NCI-H2227 (cell line): ENCODE measurements around the gene U2SURP.
"Not testable (repeated sequence)": the region's sequence is repeated elsewhere in the genome, so short reads cannot be mapped to it uniquely, and the experiment has no call there.

ENCODE experiments used
- DNase-seq: peaks from one replicate; lab custom pipeline; 2025; ENCODE audit not compliant: unreplicated experiment; lab: John Stamatoyannopoulos, UW

The U2SURP gene

DNA sequence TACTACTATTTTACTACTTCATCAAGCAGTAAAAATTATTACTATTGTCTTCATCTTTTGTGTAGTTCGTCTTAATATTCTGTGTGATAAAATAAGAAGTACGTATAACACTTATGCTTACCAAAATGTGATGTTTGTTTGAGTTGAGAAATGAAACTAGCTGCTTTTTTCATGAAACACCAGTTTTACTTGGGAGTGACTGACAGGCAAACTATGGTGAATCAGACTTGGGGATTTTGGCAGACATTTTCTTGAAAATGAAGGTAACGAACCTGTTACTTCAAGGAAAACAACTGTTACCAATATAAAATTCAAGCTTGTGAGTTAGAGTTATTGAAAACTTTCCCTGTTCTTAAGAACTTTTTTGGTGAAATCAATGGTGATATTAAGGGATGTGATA, 10.3 kb downstream of the U2SURP start:
- DNase-seq: no peak

DNA sequence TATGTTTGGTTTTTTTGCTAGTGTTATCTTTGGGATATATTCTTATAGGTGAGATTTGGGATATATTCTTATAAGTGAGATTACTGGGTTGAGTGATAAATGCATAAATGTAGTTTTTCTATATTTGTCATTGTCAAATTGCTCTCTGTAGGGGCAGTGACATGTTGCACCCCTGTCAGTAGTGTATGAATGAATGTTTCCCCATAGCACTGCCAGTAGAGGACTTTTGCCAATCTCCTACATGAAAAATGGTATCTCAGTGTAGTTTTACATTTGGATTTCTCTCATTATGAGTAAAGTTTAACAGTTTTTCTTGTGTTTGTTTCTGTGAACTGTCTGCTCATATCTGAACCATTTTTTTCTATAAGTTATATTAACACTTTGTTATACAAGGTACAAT, 13.6 kb downstream of the U2SURP start:
- no peak for DNase-seq

DNA sequence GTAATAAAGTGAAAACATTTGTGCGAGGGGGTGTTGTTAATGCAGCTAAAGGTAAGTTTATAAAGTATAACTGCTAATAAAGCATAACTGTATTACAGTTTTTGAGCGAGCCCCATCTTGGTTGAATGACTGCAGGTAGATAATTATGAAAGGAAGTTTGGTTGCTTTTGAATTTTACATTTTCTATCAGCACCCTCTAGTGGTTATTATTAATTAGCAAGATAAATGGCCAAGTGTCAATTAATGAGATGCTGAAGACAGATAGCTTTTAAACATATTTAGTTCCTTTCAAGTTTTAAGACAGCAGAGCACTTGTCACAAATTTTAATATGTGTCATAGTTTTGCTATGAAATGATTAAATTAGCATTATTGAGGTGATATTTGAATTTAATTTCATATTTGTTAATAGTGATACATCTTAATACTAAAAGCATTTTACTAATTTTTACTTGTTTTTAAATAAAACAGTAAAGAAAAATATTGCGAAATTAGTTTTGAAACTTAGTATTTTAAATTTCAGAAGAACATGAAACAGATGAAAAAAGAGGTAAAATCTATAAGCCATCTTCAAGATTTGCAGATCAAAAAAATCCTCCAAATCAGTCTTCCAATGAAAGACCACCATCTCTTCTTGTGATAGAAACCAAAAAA, 15.1 kb downstream of the U2SURP start:
- peak; percentile 1 for DNase-seq

DNA sequence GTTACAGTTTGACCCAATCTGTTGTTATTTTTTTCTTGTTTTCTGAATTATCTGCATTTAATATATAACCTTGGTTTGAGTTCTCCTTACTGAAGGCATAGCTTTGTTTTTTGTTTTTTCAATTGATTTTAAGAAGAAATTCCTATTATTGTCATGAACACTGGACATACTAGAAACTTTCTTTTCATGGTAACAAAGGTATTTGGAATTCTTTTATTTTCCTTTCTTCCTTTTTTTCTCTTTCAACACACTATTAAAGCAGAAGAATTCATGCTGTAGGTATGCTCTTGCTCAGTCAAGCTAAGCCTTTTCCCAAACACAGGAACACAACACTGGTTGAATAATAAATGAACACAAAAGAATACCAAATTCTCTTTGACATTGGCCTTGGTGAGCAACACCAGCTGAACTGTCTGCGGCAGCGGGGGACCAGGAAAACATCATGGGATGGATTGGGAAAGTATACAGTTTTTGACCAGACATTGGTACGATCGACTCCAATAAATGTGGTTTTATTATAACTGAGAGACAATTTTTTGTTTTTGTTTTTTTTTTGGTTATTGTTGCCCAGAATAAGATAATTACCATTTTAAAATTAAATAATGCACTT, 23.1 kb downstream of the U2SURP start:
- no peak for DNase-seq

DNA sequence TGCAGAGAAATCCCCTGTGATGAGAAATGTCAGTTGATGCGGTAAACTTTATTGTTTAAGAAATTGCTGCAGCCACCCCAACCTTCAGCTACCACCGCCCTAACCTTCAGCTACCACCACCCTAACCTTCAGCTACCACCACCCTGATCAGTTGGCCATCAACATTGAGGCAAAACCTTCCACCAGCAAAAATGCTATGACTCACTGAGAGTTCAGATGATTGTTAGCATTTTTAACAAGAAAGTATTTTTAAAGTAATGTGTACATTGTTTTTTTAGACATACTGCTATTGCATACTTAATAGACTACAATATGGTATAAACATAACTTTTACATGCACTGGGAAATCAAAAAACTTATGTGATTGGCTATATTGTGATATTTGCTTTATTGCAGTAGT, 30.0 kb downstream of the U2SURP start:
- DNase-seq: no peak

DNA sequence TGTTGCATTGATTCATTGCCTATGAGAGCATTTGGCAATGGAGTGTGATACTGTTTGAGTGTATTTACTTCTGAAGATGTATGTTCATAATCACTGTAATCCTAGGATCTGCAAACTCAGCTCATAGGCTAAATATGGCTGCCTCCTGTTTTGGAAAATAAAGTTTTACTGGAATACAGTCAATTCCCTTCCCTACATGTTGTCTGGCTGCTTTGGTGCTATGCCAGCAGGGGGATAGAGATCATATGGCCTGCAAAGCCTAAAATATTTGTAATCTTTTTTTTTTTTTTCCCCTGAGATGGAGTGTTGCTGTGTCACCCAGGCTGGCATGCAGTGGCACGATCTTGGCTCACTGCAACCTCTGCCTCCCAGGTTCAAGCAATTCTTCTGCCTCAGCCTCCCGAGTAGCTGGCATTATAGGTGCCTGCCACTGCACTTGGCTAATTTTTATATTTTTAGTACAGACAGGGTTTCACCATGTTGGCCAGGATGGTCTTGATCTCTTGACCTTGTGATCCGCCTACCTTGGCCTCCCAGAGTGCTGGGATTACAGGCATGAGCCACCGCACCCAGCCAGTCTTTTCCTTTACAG, 30.5 kb downstream of the U2SURP start:
- not testable (repeated sequence) for DNase-seq

DNA sequence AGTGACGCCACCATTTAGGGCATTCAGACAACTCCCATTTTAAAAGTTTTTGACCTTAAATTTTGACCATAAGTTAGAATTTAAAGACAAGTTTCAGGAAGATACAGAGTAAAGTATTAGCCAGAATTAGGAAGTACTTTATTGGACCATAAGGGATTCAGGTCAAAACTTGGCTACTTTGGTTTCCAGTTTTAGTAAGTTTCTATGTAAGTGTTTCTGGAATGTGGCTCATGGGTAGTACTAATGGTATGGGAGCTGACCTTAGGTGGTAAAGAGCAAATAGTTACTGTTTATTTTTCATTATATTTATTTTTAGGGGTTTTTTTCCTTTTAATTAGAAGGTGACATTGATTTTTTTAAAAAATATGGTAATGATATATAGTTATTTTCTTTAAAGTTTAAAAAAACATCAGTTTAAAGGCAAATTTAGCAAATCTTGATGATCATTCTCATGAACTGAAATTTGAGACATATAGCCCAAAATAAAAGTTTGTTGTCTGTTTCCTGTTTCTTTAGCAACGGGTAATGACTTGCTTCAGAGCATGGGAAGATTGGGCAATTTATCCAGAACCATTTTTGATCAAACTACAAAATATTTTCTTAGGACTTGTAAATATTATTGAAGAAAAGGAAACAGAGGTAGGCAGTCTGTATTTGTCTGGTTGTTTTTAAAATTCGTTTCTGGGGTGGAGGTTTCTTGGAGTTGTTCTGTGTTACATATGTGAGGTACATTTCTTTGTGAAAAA, 34.3 kb downstream of the U2SURP start:
- DNase-seq: no peak

DNA sequence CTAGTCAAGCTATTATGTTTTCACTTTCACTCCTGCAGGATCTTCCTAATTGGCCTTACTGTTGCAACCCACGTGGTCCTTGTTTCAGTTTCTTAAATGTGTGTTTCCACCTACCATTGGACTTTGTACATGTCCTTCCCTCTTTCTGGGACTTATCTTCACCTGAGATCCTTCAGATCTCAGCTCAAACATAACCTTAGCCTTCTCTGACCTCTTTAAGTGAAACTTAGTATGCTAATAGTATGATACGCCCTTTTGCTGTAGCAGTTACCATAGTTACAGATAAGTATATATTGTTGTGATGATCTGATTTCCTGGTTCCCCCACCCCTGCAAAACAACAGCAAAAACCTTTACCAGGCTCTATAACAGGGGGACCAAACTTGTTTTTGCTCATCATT, 35.2 kb downstream of the U2SURP start:
- no peak for DNase-seq

DNA sequence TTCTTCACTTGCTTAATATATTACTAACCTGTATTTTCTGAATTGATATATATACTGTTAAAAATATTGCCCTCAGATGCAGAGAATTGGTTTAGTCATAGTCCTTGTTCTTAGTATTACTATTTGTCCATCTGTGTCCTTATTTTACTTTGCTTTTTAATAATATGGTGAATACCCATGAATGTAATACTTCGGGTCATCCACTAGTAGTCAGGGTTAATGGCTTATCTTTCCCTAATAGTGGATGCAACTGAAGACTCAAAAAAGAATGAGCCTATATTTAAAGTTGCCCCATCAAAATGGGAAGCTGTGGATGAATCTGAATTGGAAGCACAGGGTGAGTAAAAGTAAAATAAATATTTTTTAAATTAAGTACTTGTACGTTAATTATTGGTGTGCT, 36.5 kb downstream of the U2SURP start:
- DNase-seq: no peak

DNA sequence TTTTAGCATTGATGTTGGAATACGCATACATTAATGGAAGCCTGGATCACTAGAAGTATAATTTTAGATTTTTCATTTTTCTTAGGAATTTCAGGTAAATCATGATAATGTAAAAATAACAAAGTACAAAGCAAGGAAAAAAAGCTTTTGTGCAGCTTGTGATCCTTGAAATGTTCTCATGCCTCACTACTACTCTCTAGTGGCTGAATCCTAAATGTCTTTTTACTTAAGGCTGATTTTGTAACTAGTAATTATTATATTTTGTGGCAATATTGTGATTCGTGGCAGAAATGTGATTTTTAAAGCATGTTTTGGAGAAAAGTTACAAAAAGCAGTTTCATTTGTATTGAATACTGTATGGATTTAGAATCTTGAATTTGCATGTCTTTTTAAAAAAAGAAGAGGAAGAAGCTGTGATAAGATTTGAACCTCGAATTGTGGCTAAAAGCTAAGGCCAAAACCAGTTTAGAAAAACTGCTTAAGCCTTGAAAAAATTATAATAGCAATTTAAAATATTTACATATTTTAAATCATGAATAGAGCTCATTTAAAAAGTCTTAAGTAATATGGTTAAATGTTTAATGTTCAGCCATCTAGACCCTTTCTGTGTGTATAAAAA, 39.0 kb downstream of the U2SURP start:
- peak; percentile 10 for DNase-seq

DNA sequence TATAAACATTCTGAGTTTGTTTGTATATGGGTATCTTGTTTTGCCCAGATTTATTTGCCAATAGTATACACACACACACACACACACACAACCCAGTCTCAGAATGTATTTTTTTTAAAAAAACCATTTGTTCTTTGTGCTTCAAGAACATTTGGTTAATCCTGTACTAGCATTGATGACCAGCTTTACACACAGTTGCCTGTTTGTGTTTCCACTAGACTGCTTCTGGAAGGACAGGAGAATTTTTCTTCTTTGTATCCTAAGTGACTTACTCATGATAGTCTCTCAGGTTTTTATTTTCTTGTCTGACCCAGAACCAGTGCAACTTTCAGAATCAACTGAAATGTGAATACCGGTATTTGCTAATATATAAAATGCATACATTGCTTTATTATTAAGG, 40.5 kb downstream of the U2SURP start:
- no peak for DNase-seq

DNA sequence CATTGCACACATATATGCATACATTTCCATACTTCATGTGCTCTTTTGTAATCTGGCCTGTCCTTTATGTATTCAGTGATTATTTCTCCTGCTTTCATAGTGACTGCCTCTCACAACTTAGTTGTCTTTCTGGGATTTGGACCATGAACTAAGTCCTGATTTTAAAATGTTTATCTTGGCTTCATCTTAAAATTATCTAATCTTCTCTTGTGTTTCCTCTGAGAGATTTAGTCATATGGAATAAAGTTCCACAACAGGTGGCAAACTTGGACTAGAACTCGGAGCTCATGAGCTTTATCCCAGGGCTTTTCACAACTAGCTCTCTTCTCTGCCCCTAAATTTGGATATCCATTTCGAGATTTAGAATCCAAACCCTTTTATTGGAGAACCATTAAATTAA, 44.3 kb downstream of the U2SURP start:
- DNase-seq: no peak

DNA sequence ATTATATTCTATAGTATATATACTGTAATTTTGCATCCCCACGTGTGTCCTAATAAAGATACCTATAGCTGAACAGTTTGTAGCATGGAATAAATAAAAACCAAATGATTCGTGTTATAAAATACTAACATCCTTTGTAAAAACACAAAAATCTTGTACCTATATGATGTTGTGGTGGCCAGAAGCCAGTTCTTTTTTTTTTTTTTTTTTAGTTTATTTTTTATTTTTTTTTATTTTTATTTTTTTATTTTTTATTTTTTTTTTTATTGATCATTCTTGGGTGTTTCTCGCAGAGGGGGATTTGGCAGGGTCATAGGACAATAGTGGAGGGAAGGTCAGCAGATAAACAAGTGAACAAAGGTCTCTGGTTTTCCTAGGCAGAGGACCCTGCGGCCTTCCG, 44.7 kb downstream of the U2SURP start:
- DNase-seq: not testable (repeated sequence)

DNA sequence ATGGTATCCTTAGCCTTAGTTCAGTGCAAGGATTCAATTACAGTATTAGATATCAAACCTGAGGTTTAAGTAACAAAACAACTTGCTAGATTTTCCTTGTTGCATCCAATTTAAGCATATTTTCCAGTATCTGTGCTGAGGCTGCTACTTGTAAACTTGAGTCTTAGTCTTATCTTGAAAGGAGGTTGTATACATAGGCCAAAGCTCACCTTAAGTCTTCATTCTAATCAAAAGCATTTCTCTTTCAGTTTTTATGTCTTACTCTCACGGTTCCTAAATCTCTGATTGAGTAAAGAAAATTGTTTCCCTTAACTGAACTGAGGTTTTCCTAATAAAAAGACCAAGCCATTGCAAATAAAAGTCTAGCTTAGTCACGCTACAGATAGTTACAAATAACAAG, 52.6 kb downstream of the U2SURP start:
- DNase-seq: no peak

DNA sequence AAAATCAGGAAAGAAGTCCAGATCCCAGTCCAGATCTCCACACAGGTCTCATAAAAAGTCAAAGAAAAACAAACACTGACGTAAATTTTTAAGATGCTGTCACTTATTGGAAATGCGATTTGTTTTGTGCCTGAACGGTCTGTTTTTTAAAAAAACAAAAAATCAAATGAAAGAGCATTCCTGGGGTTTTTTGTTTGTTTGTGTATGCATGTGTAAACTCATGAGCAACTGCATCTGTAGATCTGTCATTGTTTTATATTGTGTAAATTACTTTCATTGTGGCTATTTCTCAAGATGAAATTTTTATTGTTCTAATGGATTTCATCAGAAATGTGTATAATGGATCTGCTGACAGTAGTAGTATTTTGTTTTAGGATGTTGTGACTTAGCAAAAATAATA, 55.0 kb downstream of the U2SURP start:
- DNase-seq: no peak

DNA sequence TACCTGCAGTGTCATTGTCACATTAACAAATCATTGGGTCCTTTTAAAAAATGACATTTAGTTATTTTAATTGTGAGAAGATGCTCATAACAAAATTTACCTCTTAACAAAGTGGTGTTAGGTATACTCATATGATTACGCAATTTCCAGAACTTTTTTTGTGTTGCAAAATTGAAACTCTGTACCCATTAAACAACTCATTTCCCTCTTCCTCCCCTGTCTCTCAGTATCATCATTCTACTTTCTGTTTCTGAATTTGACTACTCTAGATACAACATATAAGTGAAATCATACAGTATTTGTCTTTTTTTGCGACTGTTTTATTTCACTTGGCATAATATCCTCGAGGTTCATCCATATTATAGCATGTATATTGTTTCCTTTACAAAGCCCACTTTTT, 59.5 kb downstream of the U2SURP start:
- DNase-seq: no peak

DNA sequence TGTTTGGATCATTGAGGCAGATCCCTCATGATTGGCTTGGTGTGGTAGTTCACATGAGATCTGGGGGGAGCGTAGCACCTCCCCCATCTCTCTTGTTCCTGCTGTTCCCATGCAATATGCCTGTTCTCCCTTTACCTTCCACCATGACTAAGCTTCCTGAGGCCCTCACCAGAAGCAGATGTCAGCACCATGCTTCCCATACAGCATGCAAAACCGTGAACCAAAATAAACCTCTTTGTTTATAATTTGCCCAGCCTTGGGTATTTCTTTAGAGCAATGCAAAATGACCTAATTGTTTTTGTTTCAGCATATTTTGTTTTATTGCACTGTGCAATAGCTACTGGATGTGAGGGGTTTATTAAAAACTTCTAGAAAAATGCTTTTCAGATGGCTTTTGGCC, 61.6 kb downstream of the U2SURP start:
- no peak for DNase-seq

DNA sequence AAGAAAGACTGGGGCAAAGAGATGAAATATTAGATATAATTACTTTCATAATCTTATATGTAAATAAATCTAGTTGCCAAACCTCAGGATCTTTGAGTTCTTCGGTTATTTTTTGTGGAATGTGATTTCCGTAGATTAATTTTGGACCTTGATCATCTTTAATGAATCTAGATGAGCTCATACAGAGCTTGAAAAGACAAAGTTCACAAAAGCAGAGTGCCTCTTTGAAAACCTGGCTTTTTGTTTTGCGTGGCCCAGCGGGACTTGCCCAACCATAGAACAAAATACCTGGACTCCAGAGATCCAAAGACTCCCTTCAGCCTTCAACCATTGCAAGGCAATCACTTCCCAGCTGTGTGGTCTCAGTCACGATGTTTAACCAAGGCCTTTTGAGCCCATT, 63.4 kb downstream of the U2SURP start:
- no peak for DNase-seq

DNA sequence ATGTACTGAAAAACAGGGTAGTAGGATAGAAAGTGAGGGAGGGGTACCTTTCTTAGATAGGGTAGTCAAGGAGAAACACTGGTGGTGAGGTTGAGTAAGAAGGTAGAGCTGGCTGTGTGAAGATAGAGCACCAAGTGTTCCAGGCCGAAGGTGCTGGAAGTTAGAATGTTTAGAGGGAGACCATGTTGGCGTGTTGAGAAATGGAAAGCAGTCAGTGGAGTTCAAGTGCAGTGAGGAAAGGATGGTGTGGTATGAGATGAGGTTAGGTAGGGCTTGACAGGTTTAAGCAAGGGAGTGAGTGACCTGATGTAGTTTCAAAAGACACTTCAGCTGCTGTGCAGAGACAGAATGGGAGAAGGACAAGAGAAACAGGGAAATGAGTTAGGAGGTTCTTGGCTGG, 64.0 kb downstream of the U2SURP start:
- no peak for DNase-seq

DNA sequence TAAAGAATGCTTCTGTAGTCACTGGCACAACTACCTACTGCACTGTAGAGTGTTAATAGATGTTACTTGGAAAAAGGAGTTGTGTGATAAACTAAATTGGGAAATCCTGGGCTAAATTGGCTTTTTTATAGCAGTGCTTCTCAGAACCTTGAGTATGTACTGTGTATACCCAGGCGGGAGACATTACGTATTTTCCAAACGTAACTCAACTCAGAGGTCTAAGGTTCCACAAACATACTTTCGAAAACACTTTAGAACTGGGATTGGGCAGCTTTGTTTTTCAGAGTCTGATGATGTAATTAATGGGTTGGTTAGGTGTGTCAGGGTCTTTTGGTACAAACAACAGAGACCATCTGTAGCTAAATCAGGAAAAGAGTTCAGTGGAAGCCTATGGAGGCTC, 64.7 kb downstream of the U2SURP start:
- no peak for DNase-seq

DNA sequence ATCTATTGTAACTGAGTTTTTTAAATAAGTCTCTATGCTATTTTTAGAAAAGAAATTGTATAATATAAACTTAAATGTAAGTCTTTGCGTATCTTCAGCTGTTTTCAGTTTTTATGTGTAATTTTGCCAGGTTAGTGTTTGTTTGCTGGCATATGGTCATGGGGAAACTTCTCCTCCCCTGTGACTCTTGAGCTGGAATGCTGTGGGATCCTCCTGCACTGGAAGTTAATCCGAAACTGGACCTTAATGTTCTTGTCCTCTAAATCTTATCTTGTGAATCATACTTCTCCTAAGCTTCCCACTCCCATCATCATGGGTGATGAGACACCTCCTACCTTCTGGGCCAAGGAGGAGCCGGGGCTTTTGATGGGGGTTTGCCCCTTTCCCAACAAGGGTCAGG, 65.8 kb downstream of the U2SURP start:
- DNase-seq: no peak

DNA sequence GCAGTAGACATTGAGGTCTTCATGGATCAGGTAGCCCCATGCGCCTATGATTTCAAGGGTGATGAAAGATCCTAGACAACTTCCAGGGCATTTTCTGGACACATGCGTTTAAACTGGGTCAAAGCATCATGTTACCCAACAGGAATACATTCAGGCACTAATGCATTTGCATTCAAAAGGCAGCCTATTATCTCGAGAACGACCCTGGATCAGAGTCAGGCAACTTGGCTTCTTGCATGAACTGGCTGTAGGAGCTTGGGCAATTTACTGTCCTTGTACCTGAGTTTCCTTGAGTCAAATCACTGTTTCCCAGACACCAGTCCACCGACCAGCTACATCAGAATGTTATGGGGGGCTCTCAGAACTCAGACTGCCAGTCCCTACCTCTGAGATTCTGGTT, 66.7 kb downstream of the U2SURP start:
- no peak for DNase-seq
